Daoy (cell line): Measurements from ENCODE around the gene BANF2. TPM values are rescaled to one million over a fixed set of nuclear protein-coding genes. Genes with fewer than 3 reads are reported as not detected.

Experiments used
- DNase-seq: peaks from one replicate; pipeline ENCODE4 v3.0.0-alpha.2; 2015; ENCODE audit warnings: low read depth
- total RNA-seq: library from RNA; depleted of rRNA; stranded (reverse); fragments of >200 nt; shearing (Covaris generic); gene quantifications from 2 replicates; pipeline ENCODE4 v1.2.3, GENCODE V29; 2014

BANF2 gene
- total RNA-seq, 1 experiment from 2014 or later = not detected

- DNase-seq = peak; percentile 20
These were observed 10.9 kb downstream of the BANF2 start for GRCh38 chr20:17710379-17711266.

GRCh38 chr20:17711267-17711627, 11.5 kb downstream of the BANF2 start:
- DNase-seq = no peak

DNA sequence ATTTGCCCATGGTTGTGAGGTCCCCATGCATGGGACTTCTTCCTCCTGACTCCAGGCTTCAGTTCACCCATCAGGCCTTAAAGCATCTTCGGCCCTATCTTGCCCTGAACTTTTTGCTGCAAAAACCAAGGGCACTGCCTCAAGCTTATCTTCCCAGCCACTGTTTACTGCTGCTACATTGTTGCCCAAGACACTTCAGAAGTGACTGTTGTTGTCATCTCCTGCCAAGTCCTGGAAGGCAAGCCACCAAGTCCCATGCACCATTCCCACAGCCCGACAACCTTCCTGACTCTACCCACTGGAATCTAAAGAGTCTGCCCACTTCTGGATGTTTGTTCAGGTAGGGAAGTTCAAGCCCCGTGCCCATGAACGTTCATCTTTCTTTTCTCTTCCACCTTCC, 12.4 kb downstream of the BANF2 start:
- DNase-seq = no peak

DNA sequence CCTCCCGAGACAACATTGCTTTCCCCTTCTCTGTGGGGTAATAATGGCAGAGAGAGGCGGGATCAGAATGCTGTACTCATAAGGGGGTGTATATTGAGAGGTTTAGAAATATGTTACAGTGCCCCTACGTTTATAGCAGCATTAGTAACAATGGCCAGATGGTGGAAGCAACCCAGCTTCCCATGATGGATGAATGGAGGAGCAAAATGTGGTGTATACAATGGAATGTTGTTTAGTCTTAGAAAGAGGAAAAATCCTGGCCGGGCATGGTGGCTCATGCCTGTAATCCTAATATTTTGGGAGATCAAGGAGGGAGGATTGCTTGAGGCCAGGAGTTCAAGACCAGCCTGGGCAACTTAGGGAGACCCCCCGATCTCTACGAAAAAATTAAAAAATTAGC, 12.9 kb downstream of the BANF2 start:
- DNase-seq = no peak

DNA sequence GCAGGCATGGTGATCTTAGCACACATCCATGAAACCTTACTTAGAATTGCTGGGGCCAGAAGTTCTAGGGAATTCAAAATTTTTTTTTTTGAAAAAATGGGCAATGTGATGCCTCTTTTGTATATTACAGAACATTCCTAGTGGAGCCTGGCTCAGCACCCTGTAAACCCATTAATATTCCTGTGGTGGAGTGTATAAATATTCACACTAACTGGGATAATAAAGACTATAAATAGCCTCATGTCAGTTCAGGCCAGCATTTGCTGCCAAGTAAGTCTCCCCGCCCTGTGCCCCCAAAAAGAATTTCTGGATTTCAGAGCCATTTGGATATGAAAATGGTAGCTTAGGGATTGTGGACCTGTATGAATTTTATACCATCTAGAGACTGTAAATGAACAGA, 14.8 kb downstream of the BANF2 start:
- no peak for DNase-seq

DNA sequence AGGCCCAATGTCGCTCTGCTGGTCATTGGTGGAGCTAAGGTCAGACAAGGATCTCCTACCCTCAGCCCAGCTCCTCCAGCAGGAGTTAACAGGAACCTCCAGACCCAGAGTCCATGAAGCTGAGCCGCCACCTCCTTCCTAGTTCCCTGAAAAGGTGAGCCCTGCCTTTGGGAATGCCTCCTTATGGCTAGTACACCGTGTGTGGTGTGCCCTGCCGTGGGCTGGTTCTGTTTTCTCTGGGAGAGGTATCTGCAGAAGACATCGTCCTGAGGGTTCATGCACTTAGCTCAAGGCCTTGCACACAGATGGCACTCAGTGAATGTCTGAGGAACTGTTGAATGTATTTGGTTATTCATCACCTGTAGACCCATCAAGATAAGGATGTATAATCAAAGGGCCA, 15.3 kb downstream of the BANF2 start:
- no peak for DNase-seq

DNA sequence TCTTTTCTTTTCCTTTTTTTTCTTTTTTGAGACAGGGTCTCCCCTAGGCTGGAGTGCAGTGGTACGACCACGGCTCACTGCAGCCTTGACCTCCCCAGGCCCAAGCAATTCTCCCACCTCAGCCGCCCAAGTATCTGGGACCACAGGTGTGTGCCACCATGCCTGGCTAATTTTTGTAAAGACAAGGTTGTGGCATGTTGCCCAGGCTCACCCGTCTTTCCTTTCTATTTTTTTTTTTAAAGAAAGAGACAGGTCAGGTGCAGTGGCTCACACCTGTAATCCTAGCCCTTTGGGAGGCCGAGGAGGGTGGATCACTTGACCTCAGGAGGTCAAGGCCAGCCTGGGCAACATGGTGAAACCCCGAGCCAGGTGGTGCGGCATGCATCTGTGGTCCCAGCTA, 16.6 kb downstream of the BANF2 start:
- no peak for DNase-seq

DNA sequence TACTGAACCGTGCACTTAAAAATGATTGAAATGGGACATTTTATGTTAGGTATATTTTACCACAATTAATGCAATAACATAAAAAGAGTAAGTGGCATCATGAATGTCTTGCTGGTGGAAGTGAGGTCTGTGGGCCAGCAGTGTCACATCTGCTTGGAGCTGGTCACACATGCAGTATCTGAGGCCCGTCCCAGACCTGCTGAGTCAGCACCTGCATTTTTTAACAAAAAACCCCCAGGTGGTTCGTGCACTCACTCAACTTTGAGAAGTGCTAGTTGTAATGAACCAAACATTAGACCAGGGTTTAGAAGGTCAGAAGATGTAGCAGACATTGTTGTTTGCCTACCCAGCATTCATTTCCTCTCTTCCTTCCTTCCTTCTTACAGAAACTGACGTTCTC, 21.0 kb downstream of the BANF2 start:
- DNase-seq = no peak

DNA sequence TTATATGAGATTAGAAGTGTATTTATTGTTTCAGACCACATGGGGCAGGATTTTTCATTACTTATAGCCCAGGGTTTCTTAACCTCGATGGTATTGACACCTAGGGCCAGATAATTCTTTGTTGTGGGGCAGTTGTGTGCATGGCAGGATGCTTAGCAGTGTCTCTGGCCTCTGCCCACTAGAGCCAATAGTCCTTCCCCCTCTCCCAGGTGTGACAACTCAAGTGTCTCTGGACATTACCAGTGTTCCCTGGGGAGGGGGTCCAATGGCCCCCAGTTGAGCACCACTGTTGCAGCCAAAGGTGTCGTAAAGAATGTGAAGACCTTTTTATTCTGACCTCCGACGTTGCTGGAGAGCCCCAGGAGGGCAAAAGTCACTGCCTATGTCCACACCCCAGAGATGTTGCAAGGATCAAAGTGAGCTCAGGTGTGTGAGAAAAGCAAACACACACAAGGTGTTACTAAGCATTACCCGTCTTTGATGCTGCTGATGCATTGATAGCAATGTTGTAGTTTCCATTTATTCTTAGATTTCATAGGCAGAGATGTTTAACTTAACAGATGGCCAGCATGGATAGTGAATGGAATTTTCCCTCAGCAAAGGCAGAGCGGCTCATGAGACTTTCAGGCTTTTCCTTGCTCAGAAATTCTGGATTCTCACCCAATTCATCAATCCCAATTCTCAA, 22.2 kb downstream of the BANF2 start:
- no peak for DNase-seq

GRCh38 chr20:17722493-17723300, 22.9 kb downstream of the BANF2 start:
- DNase-seq = no peak

- no peak for DNase-seq
These were observed 23.5 kb downstream of the BANF2 start for GRCh38 chr20:17723301-17723691.

GRCh38 chr20:17725094-17725835, 25.5 kb downstream of the BANF2 start:
- peak; percentile 10 for DNase-seq

GRCh38 chr20:17726902-17727301, 27.1 kb downstream of the BANF2 start:
- no peak for DNase-seq

GRCh38 chr20:17727351-17727750, 27.6 kb downstream of the BANF2 start:
- no peak for DNase-seq

GRCh38 chr20:17728074-17728473, 28.3 kb downstream of the BANF2 start:
- no peak for DNase-seq

GRCh38 chr20:17730071-17730470, 30.3 kb downstream of the BANF2 start:
- no peak for DNase-seq

GRCh38 chr20:17731233-17731632, 31.5 kb downstream of the BANF2 start:
- DNase-seq = no peak

DNA sequence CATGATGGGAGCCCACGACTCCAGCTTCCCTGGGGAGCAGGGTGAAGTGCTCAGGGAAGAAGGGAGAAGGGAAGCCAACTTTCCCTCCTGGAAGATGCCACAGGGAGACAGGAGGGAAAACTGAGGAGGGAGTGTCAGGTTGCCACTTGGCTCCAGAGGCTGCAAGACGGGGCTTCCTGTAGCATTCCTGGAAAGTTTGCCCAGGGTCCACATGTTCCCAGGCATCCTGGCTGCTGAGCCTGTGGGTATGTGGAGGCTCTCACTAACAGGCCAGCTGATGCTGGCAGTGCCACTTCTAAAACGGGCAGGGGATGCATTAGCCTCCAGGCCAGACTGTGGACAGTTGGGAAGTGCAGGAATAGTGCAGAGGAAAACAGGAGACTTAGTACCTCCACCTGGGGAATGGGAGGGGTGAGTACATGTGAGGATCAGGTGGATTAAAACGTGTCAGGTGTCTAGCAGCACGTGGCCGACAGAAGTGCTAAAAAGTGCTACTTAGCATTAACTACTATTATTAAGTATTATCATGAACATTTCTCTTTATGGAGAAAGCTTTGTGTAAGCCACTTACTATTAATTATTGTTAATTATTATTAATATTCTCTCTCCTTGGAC, 33.2 kb downstream of the BANF2 start:
- DNase-seq = no peak

- DNase-seq = no peak
These were observed 34.1 kb downstream of the BANF2 start for GRCh38 chr20:17733767-17734304.

GRCh38 chr20:17734374-17734773, 34.6 kb downstream of the BANF2 start:
- no peak for DNase-seq

DNA sequence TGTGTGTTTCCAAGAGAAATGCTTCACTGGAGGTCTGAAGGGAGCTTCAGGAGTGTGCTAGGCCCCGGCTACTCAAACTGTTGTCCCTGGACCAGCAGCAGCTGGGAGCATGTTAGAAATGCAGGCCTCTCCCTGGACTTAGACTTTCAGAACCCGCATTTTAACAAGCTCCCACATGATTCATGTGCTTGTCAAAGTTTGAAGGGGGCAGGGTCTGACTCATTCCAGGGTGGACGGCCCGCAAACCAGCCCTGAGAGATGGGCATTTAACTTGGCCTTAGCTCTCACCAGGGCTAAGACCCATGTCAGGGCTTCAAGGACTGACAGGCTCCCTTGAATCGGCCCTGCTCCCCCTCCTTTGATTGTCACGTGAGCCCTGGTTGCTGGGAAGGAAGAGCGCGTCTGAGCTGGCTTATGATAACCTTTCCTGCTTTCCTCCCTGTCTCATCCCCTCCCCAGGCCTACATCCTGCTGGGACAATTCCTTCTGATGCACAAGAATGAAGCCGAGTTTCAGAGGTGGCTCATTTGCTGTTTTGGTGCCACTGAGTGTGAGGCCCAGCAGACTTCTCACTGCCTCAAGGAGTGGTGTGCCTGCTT, 35.5 kb downstream of the BANF2 start:
- peak; percentile 60 for DNase-seq
